ENCODE data around the gene CAMTA1. TPM values are rescaled to one million over a fixed set of nuclear protein-coding genes. Genes with fewer than 3 reads are reported as not detected.

CAMTA1 gene
- polyA plus RNA-seq, 1 experiment, result 64.9 TPM

- ChIA-PET CTCF (interaction anchor here (0.7 to 1.2 kb wide), 2 partner anchors 101 to 678 kb away, joined by 3 to 4 read pairs; no protein-coding TSS in a partner anchor), POLR2A (no interaction called here)
- DNase-seq (ENCODE audit: low read depth, low spot score), result no peak
- Histone ChIP-seq H3K4me3 (ENCODE audit: low read depth, low read length) (no peak overlapping the region), H3K27ac (ENCODE audit: low read depth, low read length) (no peak overlapping the region), H3K9me3 (ENCODE audit: control insufficient read depth, insufficient read depth, low read length) (no peaks in the 10 kb centered on the region; the same call in 1 of the 2 replicates), H3K27me3 (ENCODE audit: control insufficient read depth, insufficient read depth, low read length) (peaks cover 5% of the 10 kb centered on the region)
- TF ChIP-seq CTCF (IDR thresholded peaks at IDR 0.05; ENCODE audit: low read depth, low read length), result no peak
Measured at GRCh38 chr1:6969106-6969505, 183.9 kb downstream of the CAMTA1 start.

- Histone ChIP-seq H3K27ac (ENCODE audit: low read depth, low read length) (no peak overlapping the region), H3K4me3 (ENCODE audit: low read depth, low read length) (no peak overlapping the region), H3K9me3 (ENCODE audit: control insufficient read depth, insufficient read depth, low read length) (no peaks in the 10 kb centered on the region; the same call in 1 of the 2 replicates), H3K27me3 (ENCODE audit: control insufficient read depth, insufficient read depth, low read length) (peaks cover 10% of the 10 kb centered on the region)
- POLR2A ChIA-PET, result no interaction called here
- DNase-seq (ENCODE audit: low read depth, low spot score), result no peak
- CTCF ChIA-PET, result interaction anchor here (1.2 kb wide), 1 partner anchor 100 kb away, joined by 4 read pairs; no protein-coding TSS in a partner anchor
- TF ChIP-seq CTCF (IDR thresholded peaks at IDR 0.05; ENCODE audit: low read depth, low read length), result no peak
Measured at GRCh38 chr1:6969762-6970161, 184.5 kb downstream of the CAMTA1 start.

DNA sequence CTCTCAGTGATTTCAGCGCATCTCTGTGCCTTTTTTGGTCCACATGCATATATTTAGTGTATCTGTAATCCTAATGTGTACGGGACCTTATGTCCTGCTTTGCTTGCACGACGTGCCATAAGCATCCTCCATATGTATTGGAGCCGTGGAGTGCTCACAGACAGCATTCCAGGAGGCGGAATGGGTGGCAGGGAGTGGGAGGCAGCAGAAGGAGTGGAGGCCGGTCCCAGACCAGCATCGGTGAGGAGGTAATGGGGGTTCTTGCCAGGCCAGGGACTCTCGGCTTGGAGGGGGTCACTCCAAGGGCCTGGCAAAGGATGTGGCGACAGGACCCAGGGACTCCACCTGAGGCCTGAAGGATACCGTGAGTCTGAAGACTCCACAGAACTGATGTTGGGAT, 185.0 kb downstream of the CAMTA1 start:
- ChIA-PET POLR2A (no interaction called here), CTCF (no interaction called here)
- H3K4me3 ChIP-seq (ENCODE audit: low read depth, low read length), result no peak overlapping the region
- no peaks in the 10 kb centered on the region; the same call in 1 of the 2 replicates for H3K9me3 ChIP-seq (ENCODE audit: control insufficient read depth, insufficient read depth, low read length)
- no peak for TF ChIP-seq CTCF (IDR thresholded peaks at IDR 0.05; ENCODE audit: low read depth, low read length)
- H3K27me3 ChIP-seq (ENCODE audit: control insufficient read depth, insufficient read depth, low read length), result peaks cover 7% of the 10 kb centered on the region
- no peak overlapping the region for H3K27ac ChIP-seq (ENCODE audit: low read depth, low read length)
- DNase-seq (ENCODE audit: low read depth, low spot score), result no peak

GRCh38 chr1:6971048-6971447, 185.8 kb downstream of the CAMTA1 start:
- ChIA-PET POLR2A (no interaction called here), CTCF (no interaction called here)
- TF ChIP-seq CTCF (IDR thresholded peaks at IDR 0.05; ENCODE audit: low read depth, low read length), result no peak
- H3K4me3 ChIP-seq (ENCODE audit: low read depth, low read length), result no peak overlapping the region
- H3K27me3 ChIP-seq (ENCODE audit: control insufficient read depth, insufficient read depth, low read length), result peaks cover 10% of the 10 kb centered on the region
- DNase-seq (ENCODE audit: low read depth, low spot score), result no peak
- no peaks in the 10 kb centered on the region; the same call in 1 of the 2 replicates for H3K9me3 ChIP-seq (ENCODE audit: control insufficient read depth, insufficient read depth, low read length)
- no peak overlapping the region for H3K27ac ChIP-seq (ENCODE audit: low read depth, low read length)

DNA sequence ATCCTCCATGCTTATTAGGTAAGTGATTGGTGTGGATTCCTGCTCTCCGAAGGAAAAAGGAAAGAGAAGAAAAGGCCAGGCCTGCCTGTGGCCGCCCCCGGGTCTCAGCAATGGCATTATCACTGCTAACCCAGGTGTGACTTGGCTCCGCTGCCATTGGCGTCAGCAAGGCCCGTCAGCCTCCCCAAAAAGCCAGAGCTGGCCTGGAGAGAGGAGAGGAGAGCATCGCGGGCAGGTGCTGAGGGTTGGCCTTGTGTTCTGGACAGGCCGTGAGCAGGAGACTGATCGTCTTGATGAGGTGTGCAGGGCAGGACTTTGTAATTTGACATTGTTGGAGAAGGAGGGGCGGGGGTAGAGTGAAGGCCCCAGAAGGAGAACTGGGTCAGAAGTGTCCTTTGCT, 186.4 kb downstream of the CAMTA1 start:
- H3K27me3 ChIP-seq (ENCODE audit: control insufficient read depth, insufficient read depth, low read length), result peaks cover 11% of the 10 kb centered on the region
- no peak for DNase-seq (ENCODE audit: low read depth, low spot score)
- ChIA-PET POLR2A (no interaction called here), CTCF (no interaction called here)
- no peaks in the 10 kb centered on the region; the same call in 1 of the 2 replicates for H3K9me3 ChIP-seq (ENCODE audit: control insufficient read depth, insufficient read depth, low read length)
- no peak overlapping the region for H3K27ac ChIP-seq (ENCODE audit: low read depth, low read length)
- no peak overlapping the region for H3K4me3 ChIP-seq (ENCODE audit: low read depth, low read length)
- TF ChIP-seq CTCF (IDR thresholded peaks at IDR 0.05; ENCODE audit: low read depth, low read length), result no peak
